MM.1S (cell line): ENCODE data around the gene FGF12.

Experiments used
- DNase-seq: peaks from one replicate; pipeline ENCODE4 v3.0.0-alpha.2; 2015
- H2AFZ ChIP-seq: fragments of 300-600 bp; sonication (generic); 2 replicates; pipeline ENCODE4 v1.6.0; 2016; ENCODE audit warnings: antibody characterized with exemption, low read length
- H3F3A ChIP-seq: fragments of 300-600 bp; sonication (generic); 2 replicates; pipeline ENCODE4 v1.6.1; 2016; ENCODE audit warnings: mild to moderate bottlenecking, antibody characterized with exemption, low read length, moderate library complexity, mixed read lengths; ENCODE audit not compliant: insufficient read depth
- H3K27ac ChIP-seq: fragments of 300-600 bp; sonication (generic); 2 replicates; pipeline ENCODE4 v1.5.1; 2016; ENCODE audit warnings: mild to moderate bottlenecking, low read length
- H3K27me3 ChIP-seq: fragments of 300-600 bp; sonication (generic); replicated peaks from 2 replicates; pipeline ENCODE4 v1.6.0; 2016; ENCODE audit warnings: low read length; ENCODE audit not compliant: insufficient read depth
- H3K36me3 ChIP-seq: fragments of 300-600 bp; sonication (generic); replicated peaks from 2 replicates; pipeline ENCODE4 v1.6.1; 2016; ENCODE audit warnings: mild to moderate bottlenecking, low read length, mixed read lengths; ENCODE audit not compliant: insufficient read depth
- H3K4me1 ChIP-seq: fragments of 300-600 bp; sonication (generic); 2 replicates; pipeline ENCODE4 v1.6.1; 2016; ENCODE audit warnings: low read length, mixed read lengths
- H3K4me2 ChIP-seq: fragments of 300-600 bp; sonication (generic); 2 replicates; pipeline ENCODE4 v1.6.0; 2016; ENCODE audit warnings: low read depth, low read length
- H3K4me3 ChIP-seq: fragments of 300-600 bp; sonication (generic); 2 replicates; pipeline ENCODE4 v1.5.1; 2016; ENCODE audit warnings: low read length, mixed read lengths
- H3K79me2 ChIP-seq: fragments of 300-600 bp; sonication (generic); 2 replicates; pipeline ENCODE4 v1.6.1; 2016; ENCODE audit warnings: mixed run types, low read length, mixed read lengths
- H3K9ac ChIP-seq: fragments of 300-600 bp; sonication (generic); 2 replicates; pipeline ENCODE4 v1.6.1; 2016; ENCODE audit warnings: low read length, mixed read lengths
- H3K9me2 ChIP-seq: fragments of 300-600 bp; sonication (generic); replicated peaks from 2 replicates; pipeline ENCODE4 v1.6.1; 2016; ENCODE audit warnings: mild to moderate bottlenecking, low read length, mixed read lengths; ENCODE audit not compliant: insufficient read depth
- H3K9me3 ChIP-seq: fragments of 300-600 bp; sonication (generic); replicated peaks from 2 replicates; pipeline ENCODE4 v1.6.1; 2016; ENCODE audit warnings: mild to moderate bottlenecking, low read length, mixed read lengths; ENCODE audit not compliant: insufficient read depth
- H4K20me1 ChIP-seq: fragments of 300-600 bp; sonication (generic); 2 replicates; pipeline ENCODE4 v1.6.1; 2016; ENCODE audit warnings: mild to moderate bottlenecking, low read length, moderate library complexity, mixed read lengths; ENCODE audit not compliant: insufficient read depth
- CTCF ChIP-seq: fragments of 300-600 bp; sonication (generic); IDR thresholded peaks from 2 replicates; pipeline ENCODE4 v1.5.1; 2016; ENCODE audit warnings: antibody characterized with exemption, low read length, mixed read lengths
- EZH2 ChIP-seq: fragments of 300-600 bp; sonication (generic); optimal IDR thresholded peaks from 2 replicates; pipeline ENCODE3; 2017; ENCODE audit warnings: low read depth, mild to moderate bottlenecking, antibody characterized with exemption, low read length, mixed read lengths
- EZH2phosphoT487 ChIP-seq: fragments of 300-600 bp; sonication (generic); IDR thresholded peaks from 2 replicates; pipeline ENCODE4 v1.6.1; 2018; ENCODE audit warnings: antibody characterized with exemption, low read length

FGF12 gene

DNA sequence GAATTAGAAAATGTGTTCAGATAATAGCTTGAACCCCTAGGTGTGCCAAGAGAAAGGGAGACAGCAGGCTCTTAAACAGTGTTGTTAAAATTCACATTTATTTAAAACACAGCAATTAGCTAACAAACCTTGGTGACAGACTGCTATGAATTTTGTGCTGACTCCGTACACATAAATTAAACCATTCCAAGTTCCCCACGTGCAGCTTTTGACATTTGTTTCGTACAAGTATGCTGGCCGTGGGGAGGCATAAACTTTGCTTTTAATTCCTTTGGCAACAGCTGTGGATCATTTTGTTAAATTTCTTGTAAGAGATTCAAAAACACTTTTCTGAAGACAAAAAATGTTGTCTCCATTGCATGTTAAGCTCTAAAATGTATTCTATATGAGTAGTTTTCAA lies 465.3 kb downstream of the FGF12 start:
- Histone ChIP-seq H3K4me3 (no peak overlapping the region), H3K27ac (no peak overlapping the region), H4K20me1 (no peaks in the 10 kb centered on the region), H3K27me3 (no peaks in the 10 kb centered on the region), H3K9ac (no peak overlapping the region), H2AFZ (peak overlapping the region; percentile 23; the same call in 1 of the 2 replicates), H3K4me2 (no peak overlapping the region), H3K4me1 (peaks cover 16% of the 10 kb centered on the region), H3F3A (peaks cover 5% of the 10 kb centered on the region; the same call in 1 of the 2 replicates), H3K79me2 (no peaks in the 10 kb centered on the region), H3K9me2 (no peaks in the 10 kb centered on the region), H3K36me3 (no peaks in the 10 kb centered on the region), H3K9me3 (no peaks in the 10 kb centered on the region)
- TF ChIP-seq EZH2 (no peak), CTCF (no peak), EZH2phosphoT487 (no peak)
- DNase-seq = no peak

GRCh38 chr3:192261135-192261534 lies 466.2 kb downstream of the FGF12 start:
- Histone ChIP-seq H3K79me2 (no peaks in the 10 kb centered on the region), H2AFZ (peak overlapping the region; percentile 33), H3K4me2 (peak overlapping the region; percentile 42), H3K4me3 (no peak overlapping the region), H3K9ac (no peak overlapping the region), H3K4me1 (peaks cover 16% of the 10 kb centered on the region), H3K9me2 (no peaks in the 10 kb centered on the region), H3K27me3 (no peaks in the 10 kb centered on the region), H3K9me3 (no peaks in the 10 kb centered on the region), H3F3A (peaks cover 5% of the 10 kb centered on the region; the same call in 1 of the 2 replicates), H3K36me3 (no peaks in the 10 kb centered on the region), H4K20me1 (no peaks in the 10 kb centered on the region), H3K27ac (peak overlapping the region; percentile 57; the same call in 1 of the 2 replicates)
- DNase-seq = peak; percentile 90
- no peak for TF ChIP-seq CTCF
- TF ChIP-seq EZH2 = no peak
- TF ChIP-seq EZH2phosphoT487 = no peak

GRCh38 chr3:192260116-192261010 lies 467.0 kb downstream of the FGF12 start:
- peak overlapping the region; percentile 57; the same call in 1 of the 2 replicates for H3K27ac ChIP-seq
- H3K27me3 ChIP-seq = no peaks in the 10 kb centered on the region
- H3K4me2 ChIP-seq = peak overlapping the region; percentile 42; the same call in 1 of the 2 replicates
- no peaks in the 10 kb centered on the region for H3K9me2 ChIP-seq
- no peaks in the 10 kb centered on the region for H4K20me1 ChIP-seq
- no peak overlapping the region for H3K9ac ChIP-seq
- peaks cover 16% of the 10 kb centered on the region for H3K4me1 ChIP-seq
- TF ChIP-seq EZH2phosphoT487 (no peak), EZH2 (no peak), CTCF (no peak)
- H3K36me3 ChIP-seq = no peaks in the 10 kb centered on the region
- no peaks in the 10 kb centered on the region for H3K9me3 ChIP-seq
- no peak overlapping the region for H3K4me3 ChIP-seq
- no peak for DNase-seq
- no peaks in the 10 kb centered on the region for H3K79me2 ChIP-seq
- peak overlapping the region; percentile 33 for H2AFZ ChIP-seq
- peaks cover 5% of the 10 kb centered on the region; the same call in 1 of the 2 replicates for H3F3A ChIP-seq
